ENCODE measurements around the gene KRT37.
A peak's percentile ranks its signal among the peaks of the same experiment; 100 is the strongest.
"Not testable (repeated sequence)": the region's sequence is repeated elsewhere in the genome, so short reads cannot be mapped to it uniquely, and the experiment has no call there.

The KRT37 gene

GRCh38 chr17:41429667-41430066, 5.3 kb upstream of the KRT37 start:
- Histone ChIP-seq H3K4ac (ENCODE audit: low read length) (no peak overlapping the region), H4K8ac (ENCODE audit: low read depth, low read length) (no peak overlapping the region), H3K9me3 (replicated peaks in 1 of 2; ENCODE audit: control insufficient read depth in 2 of 2, insufficient read depth in 1 of 2, low read depth in 1 of 2, low read length in 2 of 2) (no peaks in the 10 kb centered on the region), H3K27me3 (ENCODE audit: control insufficient read depth in 3 of 3, insufficient read depth in 3 of 3, low read depth in 1 of 3, low read length in 3 of 3) (peaks cover 0 to 2% (median 0%) of the 10 kb centered on the region in 3 experiments), H3K4me2 (ENCODE audit: insufficient read depth, low read length, poor library complexity, severe bottlenecking) (no peak overlapping the region), H3K4me3 (ENCODE audit: low read length in 2 of 2) (no peak overlapping the region), H2BK15ac (ENCODE audit: low read length) (no peak overlapping the region), H2AK5ac (ENCODE audit: low read depth, low read length) (no peak overlapping the region), H2BK120ac (ENCODE audit: low read depth, low read length) (no peak overlapping the region), H3K9ac (ENCODE audit: low read depth, low read length, poor library complexity) (no peak overlapping the region), H3K14ac (ENCODE audit: low read length) (no peak overlapping the region), H4K91ac (ENCODE audit: low read depth, low read length, poor library complexity) (no peak overlapping the region), H2AFZ (ENCODE audit: low read length) (no peak overlapping the region), H3K79me1 (ENCODE audit: low read depth, low read length) (no peaks in the 10 kb centered on the region), H2BK12ac (ENCODE audit: low read length) (no peak overlapping the region), H2BK5ac (ENCODE audit: low read length) (no peak overlapping the region), H3K18ac (ENCODE audit: low read length) (no peak overlapping the region), H3K4me1 (ENCODE audit: control insufficient read depth in 2 of 2, insufficient read depth in 1 of 2, low read depth in 1 of 2, low read length in 2 of 2) (peaks cover 0 to 1% of the 10 kb centered on the region in 2 donors), H3K23ac (ENCODE audit: low read depth, low read length, poor library complexity) (no peak overlapping the region), H3K36me3 (replicated peaks in 1 of 2; ENCODE audit: control insufficient read depth in 2 of 2, insufficient read depth in 2 of 2, low read length in 2 of 2) (no peaks in the 10 kb centered on the region), H3K27ac (replicated peaks; ENCODE audit: low read length) (no peak overlapping the region)
- WGBS, 2 donors (ENCODE audit: extremely low coverage in 2 of 2, insufficient read length in 2 of 2, insufficient replicate concordance in 1 of 2): no CpG with 5 or more reads among the region's 7 CpGs
- no peak for DNase-seq (ENCODE audit: low spot score)

- Histone ChIP-seq H3K27me3 (ENCODE audit: control insufficient read depth in 3 of 3, insufficient read depth in 3 of 3, low read depth in 1 of 3, low read length in 3 of 3) (peaks cover 0 to 2% (median 0%) of the 10 kb centered on the region in 3 experiments), H2BK120ac (ENCODE audit: low read depth, low read length) (no peak overlapping the region), H3K4me1 (ENCODE audit: control insufficient read depth in 2 of 2, insufficient read depth in 1 of 2, low read depth in 1 of 2, low read length in 2 of 2) (peaks cover 0 to 1% of the 10 kb centered on the region in 2 donors), H2BK5ac (ENCODE audit: low read length) (no peak overlapping the region), H3K4me3 (ENCODE audit: low read length in 2 of 2) (no peak overlapping the region), H3K27ac (replicated peaks; ENCODE audit: low read length) (no peak overlapping the region), H2AFZ (ENCODE audit: low read length) (no peak overlapping the region), H3K4ac (ENCODE audit: low read length) (no peak overlapping the region), H2BK15ac (ENCODE audit: low read length) (no peak overlapping the region), H3K79me1 (ENCODE audit: low read depth, low read length) (no peaks in the 10 kb centered on the region), H3K9me3 (replicated peaks in 1 of 2; ENCODE audit: control insufficient read depth in 2 of 2, insufficient read depth in 1 of 2, low read depth in 1 of 2, low read length in 2 of 2) (no peaks in the 10 kb centered on the region), H3K14ac (ENCODE audit: low read length) (no peak overlapping the region), H3K9ac (ENCODE audit: low read depth, low read length, poor library complexity) (no peak overlapping the region), H2AK5ac (ENCODE audit: low read depth, low read length) (peak overlapping the region; percentile 14), H3K36me3 (replicated peaks in 1 of 2; ENCODE audit: control insufficient read depth in 2 of 2, insufficient read depth in 2 of 2, low read length in 2 of 2) (no peaks in the 10 kb centered on the region), H4K8ac (ENCODE audit: low read depth, low read length) (no peak overlapping the region), H3K18ac (ENCODE audit: low read length) (no peak overlapping the region), H3K23ac (ENCODE audit: low read depth, low read length, poor library complexity) (no peak overlapping the region), H2BK12ac (ENCODE audit: low read length) (no peak overlapping the region), H3K4me2 (ENCODE audit: insufficient read depth, low read length, poor library complexity, severe bottlenecking) (no peak overlapping the region), H4K91ac (ENCODE audit: low read depth, low read length, poor library complexity) (no peak overlapping the region)
- no CpG with 5 or more reads among the region's 4 CpGs for WGBS, 2 donors (ENCODE audit: extremely low coverage in 2 of 2, insufficient read length in 2 of 2, insufficient replicate concordance in 1 of 2)
- no peak for DNase-seq (ENCODE audit: low spot score)
Measured at GRCh38 chr17:41428591-41429291, 4.4 kb upstream of the KRT37 start.

- not testable (repeated sequence) for H3K14ac ChIP-seq (ENCODE audit: low read length); H2AK5ac ChIP-seq (ENCODE audit: low read depth, low read length); H3K23ac ChIP-seq (ENCODE audit: low read depth, low read length, poor library complexity); H3K4me1 ChIP-seq (ENCODE audit: control insufficient read depth in 2 of 2, insufficient read depth in 1 of 2, low read depth in 1 of 2, low read length in 2 of 2); H4K8ac ChIP-seq (ENCODE audit: low read depth, low read length); H2BK12ac ChIP-seq (ENCODE audit: low read length); H2BK5ac ChIP-seq (ENCODE audit: low read length); H3K4me3 ChIP-seq (ENCODE audit: low read length in 2 of 2); H3K27ac ChIP-seq (replicated peaks; ENCODE audit: low read length); H3K27me3 ChIP-seq (ENCODE audit: control insufficient read depth in 3 of 3, insufficient read depth in 3 of 3, low read depth in 1 of 3, low read length in 3 of 3); H3K36me3 ChIP-seq (replicated peaks in 1 of 2; ENCODE audit: control insufficient read depth in 2 of 2, insufficient read depth in 2 of 2, low read length in 2 of 2); H3K4me2 ChIP-seq (ENCODE audit: insufficient read depth, low read length, poor library complexity, severe bottlenecking); H3K9ac ChIP-seq (ENCODE audit: low read depth, low read length, poor library complexity); H3K4ac ChIP-seq (ENCODE audit: low read length); H3K18ac ChIP-seq (ENCODE audit: low read length); H3K79me1 ChIP-seq (ENCODE audit: low read depth, low read length); H4K91ac ChIP-seq (ENCODE audit: low read depth, low read length, poor library complexity); H2BK15ac ChIP-seq (ENCODE audit: low read length); DNase-seq (ENCODE audit: low spot score); H2AFZ ChIP-seq (ENCODE audit: low read length); H2BK120ac ChIP-seq (ENCODE audit: low read depth, low read length); H3K9me3 ChIP-seq (replicated peaks in 1 of 2; ENCODE audit: control insufficient read depth in 2 of 2, insufficient read depth in 1 of 2, low read depth in 1 of 2, low read length in 2 of 2)
- no CpG with 5 or more reads among the region's 11 CpGs for WGBS, 2 donors (ENCODE audit: extremely low coverage in 2 of 2, insufficient read length in 2 of 2, insufficient replicate concordance in 1 of 2)
Measured at GRCh38 chr17:41422586-41422985, 1.8 kb downstream of the KRT37 start.

GRCh38 chr17:41421617-41422016, 2.8 kb downstream of the KRT37 start:
- H3K4me3 ChIP-seq (ENCODE audit: low read length in 2 of 2): no peak overlapping the region
- H3K79me1 ChIP-seq (ENCODE audit: low read depth, low read length): no peaks in the 10 kb centered on the region
- H4K91ac ChIP-seq (ENCODE audit: low read depth, low read length, poor library complexity): no peak overlapping the region
- no peak overlapping the region for H2BK15ac ChIP-seq (ENCODE audit: low read length)
- H3K9me3 ChIP-seq (replicated peaks in 1 of 2; ENCODE audit: control insufficient read depth in 2 of 2, insufficient read depth in 1 of 2, low read depth in 1 of 2, low read length in 2 of 2): no peaks in the 10 kb centered on the region
- WGBS, 2 donors (ENCODE audit: extremely low coverage in 2 of 2, insufficient read length in 2 of 2, insufficient replicate concordance in 1 of 2): no CpG with 5 or more reads among the region's 4 CpGs
- no peak overlapping the region for H2AFZ ChIP-seq (ENCODE audit: low read length)
- H3K9ac ChIP-seq (ENCODE audit: low read depth, low read length, poor library complexity): no peak overlapping the region
- no peak overlapping the region for H2BK120ac ChIP-seq (ENCODE audit: low read depth, low read length)
- H3K4ac ChIP-seq (ENCODE audit: low read length): no peak overlapping the region
- H3K4me1 ChIP-seq (ENCODE audit: control insufficient read depth in 2 of 2, insufficient read depth in 1 of 2, low read depth in 1 of 2, low read length in 2 of 2): no peaks in the 10 kb centered on the region
- H3K27ac ChIP-seq (replicated peaks; ENCODE audit: low read length): no peak overlapping the region
- H3K36me3 ChIP-seq (replicated peaks in 1 of 2; ENCODE audit: control insufficient read depth in 2 of 2, insufficient read depth in 2 of 2, low read length in 2 of 2): no peaks in the 10 kb centered on the region
- H2BK5ac ChIP-seq (ENCODE audit: low read length): no peak overlapping the region
- H2BK12ac ChIP-seq (ENCODE audit: low read length): no peak overlapping the region
- H4K8ac ChIP-seq (ENCODE audit: low read depth, low read length): no peak overlapping the region
- no peak for DNase-seq (ENCODE audit: low spot score)
- H3K4me2 ChIP-seq (ENCODE audit: insufficient read depth, low read length, poor library complexity, severe bottlenecking): no peak overlapping the region
- peaks cover 0 to 5% (median 0%) of the 10 kb centered on the region in 3 experiments for H3K27me3 ChIP-seq (ENCODE audit: control insufficient read depth in 3 of 3, insufficient read depth in 3 of 3, low read depth in 1 of 3, low read length in 3 of 3)
- H3K18ac ChIP-seq (ENCODE audit: low read length): no peak overlapping the region
- no peak overlapping the region for H3K14ac ChIP-seq (ENCODE audit: low read length)
- no peak overlapping the region for H3K23ac ChIP-seq (ENCODE audit: low read depth, low read length, poor library complexity)
- H2AK5ac ChIP-seq (ENCODE audit: low read depth, low read length): no peak overlapping the region
